SK-N-SH treated with all-trans-retinoic acid at 6 μM for 48 hours (cell line): ENCODE measurements around the gene PSME2.

Experiments used
- ATAC-seq: fragments of 200-7000 bp; cut with Tn5 transposase; 3 replicates; pipeline ENCODE4 v1.9.1; 2020; ENCODE audit warnings: mild to moderate bottlenecking, moderate library complexity
- ARNTL ChIP-seq: fragments of 450-650 bp; formaldehyde crosslinking; IDR thresholded peaks from 2 replicates; pipeline ENCODE4 v1.5.0; 2020; ENCODE audit warnings: low read depth, mild to moderate bottlenecking, moderate library complexity, borderline replicate concordance
- BACH2 ChIP-seq: fragments of 250-450 bp; sonication (Bioruptor Pico); IDR thresholded peaks from 2 replicates; pipeline ENCODE4 v1.9.0; 2021; ENCODE audit warnings: mild to moderate bottlenecking, borderline replicate concordance
- CSDC2 ChIP-seq: fragments of 250-450 bp; sonication (Bioruptor Pico); IDR thresholded peaks from 2 replicates; pipeline ENCODE4 v1.5.0; 2020; ENCODE audit warnings: mild to moderate bottlenecking, moderate library complexity
- CSRNP3 ChIP-seq: fragments of 250-450 bp; sonication (Bioruptor Pico); IDR thresholded peaks from 2 replicates; pipeline ENCODE4 v1.5.1; 2021; ENCODE audit warnings: mild to moderate bottlenecking, moderate library complexity
- ESRRG ChIP-seq: fragments of 250-450 bp; sonication (Bioruptor Pico); IDR thresholded peaks from 2 replicates; pipeline ENCODE4 v1.6.1; 2021; ENCODE audit warnings: mild to moderate bottlenecking
- ISL1 ChIP-seq: fragments of 250-450 bp; sonication (Bioruptor Pico); IDR thresholded peaks from 2 replicates; pipeline ENCODE4 v2.1.2; 2022; ENCODE audit warnings: mild to moderate bottlenecking, moderate library complexity
- OSR1 ChIP-seq: fragments of 250-450 bp; sonication (Bioruptor Pico); IDR thresholded peaks from 2 replicates; pipeline ENCODE4 v1.8.0; 2022; ENCODE audit warnings: moderate library complexity, mild to moderate bottlenecking, inconsistent platforms
- PPARA ChIP-seq: fragments of 250-450 bp; sonication (Bioruptor Pico); IDR thresholded peaks from 2 replicates; pipeline ENCODE4 v1.5.0; 2020; ENCODE audit warnings: mild to moderate bottlenecking, borderline replicate concordance
- RARB ChIP-seq: fragments of 250-450 bp; sonication (Bioruptor Pico); IDR thresholded peaks from 2 replicates; pipeline ENCODE4 v1.8.0; 2021; ENCODE audit warnings: mild to moderate bottlenecking, moderate library complexity
- SNAI2 ChIP-seq: fragments of 250-450 bp; sonication (Bioruptor Pico); IDR thresholded peaks from 2 replicates; pipeline ENCODE4 v1.5.0; 2020; ENCODE audit warnings: mild to moderate bottlenecking, moderate library complexity
- TCF4 ChIP-seq: fragments of 250-450 bp; sonication (Bioruptor Pico); IDR thresholded peaks from 2 replicates; pipeline ENCODE4 v1.8.0; 2021; ENCODE audit warnings: mild to moderate bottlenecking, moderate library complexity, borderline replicate concordance
- TOX ChIP-seq: fragments of 250-450 bp; sonication (Bioruptor Pico); IDR thresholded peaks from 2 replicates; pipeline ENCODE4 v1.8.0; 2021; ENCODE audit warnings: mild to moderate bottlenecking, moderate library complexity, borderline replicate concordance
- ZC3H10 ChIP-seq: fragments of 250-450 bp; sonication (Bioruptor Pico); IDR thresholded peaks from 2 replicates; pipeline ENCODE4 v1.5.1; 2021; ENCODE audit warnings: mild to moderate bottlenecking, moderate library complexity
- ZFP3 ChIP-seq: fragments of 250-450 bp; sonication (Bioruptor Pico); IDR thresholded peaks from 2 replicates; pipeline ENCODE4 v1.5.0; 2020; ENCODE audit warnings: mild to moderate bottlenecking, moderate library complexity
- ZFP30 ChIP-seq: fragments of 450-650 bp; formaldehyde crosslinking; IDR thresholded peaks from 2 replicates; pipeline ENCODE4 v1.5.0; 2022; ENCODE audit warnings: mild to moderate bottlenecking, moderate library complexity
- ZNF70 ChIP-seq: fragments of 450-650 bp; formaldehyde crosslinking; IDR thresholded peaks from 2 replicates; pipeline ENCODE4 v1.5.0; 2020; ENCODE audit warnings: mild to moderate bottlenecking, moderate library complexity
- ZNF8 ChIP-seq: fragments of 450-650 bp; formaldehyde crosslinking; IDR thresholded peaks from 2 replicates; pipeline ENCODE4 v1.5.0; 2020; ENCODE audit warnings: mild to moderate bottlenecking, moderate library complexity
- TF ChIP-seq, protein P1 (sequence below): fragments of 250-450 bp; sonication (Bioruptor Pico); IDR thresholded peaks from 2 replicates; pipeline ENCODE4 v1.5.1; 2020; ENCODE audit warnings: low read depth, mild to moderate bottlenecking, moderate library complexity
- TF ChIP-seq, protein P2 (sequence below): fragments of 250-450 bp; sonication (Bioruptor Pico); IDR thresholded peaks from 2 replicates; pipeline ENCODE4 v1.8.0; 2020; ENCODE audit warnings: mild to moderate bottlenecking, moderate library complexity, borderline replicate concordance

PSME2 gene

GRCh38 chr14:24132061-24132685, 14.2 kb downstream of the PSME2 start (continued):
- no peak for TF ChIP-seq ARNTL

GRCh38 chr14:24131549-24131966, 14.9 kb downstream of the PSME2 start:
- TF ChIP-seq BACH2 (CRISPR knock-in tag) (no peak), ISL1 (CRISPR knock-in tag) (no peak), ZNF8 (CRISPR knock-in tag) (no peak), ZC3H10 (CRISPR knock-in tag) (no peak), CSDC2 (CRISPR knock-in tag) (no peak), ZFP30 (CRISPR knock-in tag) (no peak), CSRNP3 (CRISPR knock-in tag) (no peak), ZNF70 (CRISPR knock-in tag) (no peak), SNAI2 (no peak), ESRRG (CRISPR knock-in tag) (no peak), OSR1 (no peak), RARB (CRISPR knock-in tag) (no peak), TCF4 (CRISPR knock-in tag) (no peak), ARNTL (no peak), ZFP3 (CRISPR knock-in tag) (no peak)
- TF ChIP-seq, protein P1, sequence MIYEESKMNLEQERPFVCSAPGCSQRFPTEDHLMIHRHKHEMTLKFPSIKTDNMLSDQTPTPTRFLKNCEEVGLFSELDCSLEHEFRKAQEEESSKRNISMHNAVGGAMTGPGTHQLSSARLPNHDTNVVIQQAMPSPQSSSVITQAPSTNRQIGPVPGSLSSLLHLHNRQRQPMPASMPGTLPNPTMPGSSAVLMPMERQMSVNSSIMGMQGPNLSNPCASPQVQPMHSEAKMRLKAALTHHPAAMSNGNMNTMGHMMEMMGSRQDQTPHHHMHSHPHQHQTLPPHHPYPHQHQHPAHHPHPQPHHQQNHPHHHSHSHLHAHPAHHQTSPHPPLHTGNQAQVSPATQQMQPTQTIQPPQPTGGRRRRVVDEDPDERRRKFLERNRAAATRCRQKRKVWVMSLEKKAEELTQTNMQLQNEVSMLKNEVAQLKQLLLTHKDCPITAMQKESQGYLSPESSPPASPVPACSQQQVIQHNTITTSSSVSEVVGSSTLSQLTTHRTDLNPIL, result no peak

GRCh38 chr14:24130717-24131548, 15.5 kb downstream of the PSME2 start:
- ATAC-seq, result no peak
- TF ChIP-seq ARNTL, result no peak
- no peak for TF ChIP-seq TCF4 (CRISPR knock-in tag)

More at GRCh38 chr14:24131549-24131966, 14.9 kb downstream of the PSME2 start:
- no peak for ATAC-seq

DNA sequence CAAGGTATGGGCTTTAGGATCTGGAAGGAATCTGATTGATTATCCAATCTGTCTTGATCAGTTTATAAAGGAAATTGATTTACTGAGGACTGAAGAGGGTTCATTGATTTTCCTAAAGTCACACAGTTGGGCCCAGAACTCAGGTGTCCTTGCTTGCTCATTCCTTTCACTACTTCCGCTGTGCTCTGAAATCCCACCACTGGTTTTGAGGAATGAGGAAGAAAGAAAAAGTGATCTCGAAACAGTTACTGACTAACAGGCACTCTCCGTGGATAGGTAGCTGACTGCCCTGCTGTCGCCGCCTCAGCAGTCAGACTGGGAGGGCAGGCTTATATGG, 16.1 kb downstream of the PSME2 start, which contains the start of gene FITM1:
Gene FITM1 (plus strand): TSS at position 280 of the 337 bp plus-strand sequence. CDS start 905 bp downstream, outside the sequence.
- no peak for ATAC-seq
- TF ChIP-seq TCF4 (CRISPR knock-in tag) (no peak), PPARA (CRISPR knock-in tag) (no peak)
- TF ChIP-seq, protein P2, sequence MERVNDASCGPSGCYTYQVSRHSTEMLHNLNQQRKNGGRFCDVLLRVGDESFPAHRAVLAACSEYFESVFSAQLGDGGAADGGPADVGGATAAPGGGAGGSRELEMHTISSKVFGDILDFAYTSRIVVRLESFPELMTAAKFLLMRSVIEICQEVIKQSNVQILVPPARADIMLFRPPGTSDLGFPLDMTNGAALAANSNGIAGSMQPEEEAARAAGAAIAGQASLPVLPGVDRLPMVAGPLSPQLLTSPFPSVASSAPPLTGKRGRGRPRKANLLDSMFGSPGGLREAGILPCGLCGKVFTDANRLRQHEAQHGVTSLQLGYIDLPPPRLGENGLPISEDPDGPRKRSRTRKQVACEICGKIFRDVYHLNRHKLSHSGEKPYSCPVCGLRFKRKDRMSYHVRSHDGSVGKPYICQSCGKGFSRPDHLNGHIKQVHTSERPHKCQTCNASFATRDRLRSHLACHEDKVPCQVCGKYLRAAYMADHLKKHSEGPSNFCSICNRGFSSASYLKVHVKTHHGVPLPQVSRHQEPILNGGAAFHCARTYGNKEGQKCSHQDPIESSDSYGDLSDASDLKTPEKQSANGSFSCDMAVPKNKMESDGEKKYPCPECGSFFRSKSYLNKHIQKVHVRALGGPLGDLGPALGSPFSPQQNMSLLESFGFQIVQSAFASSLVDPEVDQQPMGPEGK, result no peak
- TF ChIP-seq, all 23 proteins: peak for 0

- ATAC-seq, result no peak
- TF ChIP-seq TOX (CRISPR knock-in tag) (no peak), OSR1 (no peak), ZFP3 (CRISPR knock-in tag) (no peak), PPARA (CRISPR knock-in tag) (no peak), ARNTL (no peak), ZNF70 (CRISPR knock-in tag) (no peak)
- TF ChIP-seq, protein P2, result no peak
These were observed 16.9 kb downstream of the PSME2 start for GRCh38 chr14:24129410-24129998.
